ENCODE results near the gene ATXN7L3B. TPM values are rescaled to one million over a fixed set of nuclear protein-coding genes. Genes with fewer than 3 reads are reported as not detected.

The ATXN7L3B gene, protein sequence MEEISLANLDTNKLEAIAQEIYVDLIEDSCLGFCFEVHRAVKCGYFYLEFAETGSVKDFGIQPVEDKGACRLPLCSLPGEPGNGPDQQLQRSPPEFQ
- total RNA-seq (10 to 100 TPM; 15.2 to 21.0 (median 17.9) TPM), polyA plus RNA-seq (10 to 100 TPM; 13.2 to 19.4 (median 16.6) TPM)

DNA sequence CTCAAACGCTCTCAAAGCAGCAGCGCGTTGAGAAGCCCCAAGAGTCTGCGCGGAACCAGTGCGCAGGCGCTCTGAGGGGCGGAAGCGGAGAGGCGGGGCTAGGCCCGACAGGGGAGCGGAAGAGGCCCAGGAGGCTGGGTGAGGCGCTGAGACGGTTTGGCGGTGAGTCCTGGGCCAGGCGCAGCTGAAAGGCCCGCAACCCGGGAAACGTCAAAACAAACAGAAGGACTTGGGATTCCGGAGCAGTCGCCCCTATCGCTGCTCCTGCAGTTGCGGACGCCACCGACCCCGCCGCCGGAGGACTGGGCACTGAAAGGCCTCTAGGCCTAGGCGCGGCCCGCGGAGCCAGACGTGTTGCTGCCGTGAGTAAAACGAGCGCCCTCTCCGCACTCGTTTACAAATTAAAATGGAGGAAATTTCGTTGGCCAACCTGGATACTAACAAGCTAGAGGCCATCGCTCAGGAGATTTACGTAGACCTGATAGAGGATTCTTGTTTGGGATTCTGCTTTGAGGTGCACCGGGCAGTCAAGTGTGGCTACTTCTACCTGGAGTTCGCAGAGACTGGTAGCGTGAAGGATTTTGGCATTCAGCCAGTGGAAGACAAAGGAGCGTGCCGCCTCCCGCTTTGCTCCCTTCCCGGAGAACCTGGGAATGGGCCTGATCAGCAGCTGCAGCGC, at the start of gene ATXN7L3B:
Gene ATXN7L3B, plus strand, starts transcription at position 129 of the 679 bp plus-strand sequence. Its CDS starts 278 bp downstream, at position 407.
- H3K4me1 ChIP-seq, result peaks cover 0 to 45% (median 37%) of the 10 kb centered on the region in 4 donors
- intact Hi-C loops (cut with DNase I), result no loop called here

DNA sequence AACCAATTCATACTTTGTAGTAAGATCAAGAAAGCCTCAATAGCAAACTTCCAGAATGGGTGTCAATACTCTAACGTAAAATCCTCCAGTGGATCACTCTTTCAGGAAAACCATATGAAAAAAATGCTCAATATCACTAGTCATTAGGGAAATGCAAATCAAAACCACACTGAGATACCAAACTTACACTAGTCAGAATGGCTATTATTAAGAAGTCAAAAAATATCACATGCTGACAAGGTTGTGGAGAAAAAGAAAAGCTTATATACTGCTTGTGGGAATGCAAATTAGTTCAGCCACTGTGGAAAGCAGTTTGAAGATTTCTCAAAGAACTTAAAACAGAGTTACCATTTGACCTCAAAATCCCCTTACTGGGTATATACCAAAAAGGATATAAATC, 49.5 kb upstream of the ATXN7L3B start:
- Histone ChIP-seq H3K4me1 (no peaks in the 10 kb centered on the region), H3K27ac (no peak overlapping the region), H3K27me3 (no peaks in the 10 kb centered on the region), H3K9me3 (no peaks in the 10 kb centered on the region), H3K4me3 (no peak overlapping the region), H3K36me3 (no peaks in the 10 kb centered on the region)
- no peak for TF ChIP-seq EP300 (IDR thresholded peaks at IDR 0.05)
- TF ChIP-seq POLR2AphosphoS5 (IDR thresholded peaks at IDR 0.05), result no peak
- TF ChIP-seq, protein P1, sequence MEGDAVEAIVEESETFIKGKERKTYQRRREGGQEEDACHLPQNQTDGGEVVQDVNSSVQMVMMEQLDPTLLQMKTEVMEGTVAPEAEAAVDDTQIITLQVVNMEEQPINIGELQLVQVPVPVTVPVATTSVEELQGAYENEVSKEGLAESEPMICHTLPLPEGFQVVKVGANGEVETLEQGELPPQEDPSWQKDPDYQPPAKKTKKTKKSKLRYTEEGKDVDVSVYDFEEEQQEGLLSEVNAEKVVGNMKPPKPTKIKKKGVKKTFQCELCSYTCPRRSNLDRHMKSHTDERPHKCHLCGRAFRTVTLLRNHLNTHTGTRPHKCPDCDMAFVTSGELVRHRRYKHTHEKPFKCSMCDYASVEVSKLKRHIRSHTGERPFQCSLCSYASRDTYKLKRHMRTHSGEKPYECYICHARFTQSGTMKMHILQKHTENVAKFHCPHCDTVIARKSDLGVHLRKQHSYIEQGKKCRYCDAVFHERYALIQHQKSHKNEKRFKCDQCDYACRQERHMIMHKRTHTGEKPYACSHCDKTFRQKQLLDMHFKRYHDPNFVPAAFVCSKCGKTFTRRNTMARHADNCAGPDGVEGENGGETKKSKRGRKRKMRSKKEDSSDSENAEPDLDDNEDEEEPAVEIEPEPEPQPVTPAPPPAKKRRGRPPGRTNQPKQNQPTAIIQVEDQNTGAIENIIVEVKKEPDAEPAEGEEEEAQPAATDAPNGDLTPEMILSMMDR (IDR thresholded peaks at IDR 0.05), result no peak
- TF ChIP-seq POLR2A (IDR thresholded peaks at IDR 0.05), result no peak
- no peak for DNase-seq
- intact Hi-C loops (cut with DNase I), result no loop called here
- 73 to 75% methylated on average over 1 of the region's 1 CpG for WGBS, 2 donors

More for the DNA sequence above, at the start of gene ATXN7L3B:
- Histone ChIP-seq H3K9me3 (no peaks in the 10 kb centered on the region), H3K4me3 (peak within 1 kb of the TSS; percentile 67 to 89 (median 78)), H3K27ac (peak within 1 kb of the TSS; percentile 91 to 94 (median 92)), H3K27me3 (no peaks in the 10 kb centered on the region), H3K36me3 (no peaks in the 10 kb centered on the region)
- TF ChIP-seq POLR2AphosphoS5 (IDR thresholded peaks at IDR 0.05) (peak; percentile 75 to 90 (median 88)), POLR2A (IDR thresholded peaks at IDR 0.05) (peak; percentile 62 to 76), EP300 (IDR thresholded peaks at IDR 0.05) (no peak)
- TF ChIP-seq, protein P1 (IDR thresholded peaks at IDR 0.05), result no peak
- peak; percentile 96 for DNase-seq
- 0% methylated on average over 49 of the region's 49 CpGs for WGBS, 2 donors

DNA sequence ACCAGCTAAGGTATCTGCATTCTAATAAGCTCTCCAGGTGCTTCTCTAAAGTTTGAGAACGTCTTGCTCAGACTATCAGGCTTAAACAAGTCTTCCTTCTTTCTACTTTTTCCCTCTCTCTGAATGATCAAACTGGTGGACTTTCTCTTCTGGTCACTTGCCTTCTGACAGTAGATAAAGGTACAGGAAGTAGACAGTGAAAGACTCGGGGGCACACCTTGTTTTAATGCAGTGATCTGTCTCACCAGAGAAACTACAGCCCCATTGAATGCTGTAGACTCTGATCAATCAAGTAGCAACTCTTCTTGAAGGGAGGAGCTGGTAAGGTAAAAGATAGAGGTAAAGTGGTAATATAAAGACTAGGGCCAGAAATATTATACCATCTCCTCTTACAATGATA, 48.1 kb upstream of the ATXN7L3B start:
- DNase-seq, result no peak
- 24 to 58% methylated on average over 2 of the region's 2 CpGs for WGBS, 2 donors
- intact Hi-C loops (cut with DNase I), result no loop called here
- Histone ChIP-seq H3K4me1 (no peaks in the 10 kb centered on the region), H3K36me3 (no peaks in the 10 kb centered on the region), H3K27me3 (no peaks in the 10 kb centered on the region), H3K27ac (no peak overlapping the region), H3K4me3 (no peak overlapping the region), H3K9me3 (no peaks in the 10 kb centered on the region)
- TF ChIP-seq, protein P1 (IDR thresholded peaks at IDR 0.05), result no peak
- TF ChIP-seq EP300 (IDR thresholded peaks at IDR 0.05) (no peak), POLR2A (IDR thresholded peaks at IDR 0.05) (no peak), POLR2AphosphoS5 (IDR thresholded peaks at IDR 0.05) (no peak)

DNA sequence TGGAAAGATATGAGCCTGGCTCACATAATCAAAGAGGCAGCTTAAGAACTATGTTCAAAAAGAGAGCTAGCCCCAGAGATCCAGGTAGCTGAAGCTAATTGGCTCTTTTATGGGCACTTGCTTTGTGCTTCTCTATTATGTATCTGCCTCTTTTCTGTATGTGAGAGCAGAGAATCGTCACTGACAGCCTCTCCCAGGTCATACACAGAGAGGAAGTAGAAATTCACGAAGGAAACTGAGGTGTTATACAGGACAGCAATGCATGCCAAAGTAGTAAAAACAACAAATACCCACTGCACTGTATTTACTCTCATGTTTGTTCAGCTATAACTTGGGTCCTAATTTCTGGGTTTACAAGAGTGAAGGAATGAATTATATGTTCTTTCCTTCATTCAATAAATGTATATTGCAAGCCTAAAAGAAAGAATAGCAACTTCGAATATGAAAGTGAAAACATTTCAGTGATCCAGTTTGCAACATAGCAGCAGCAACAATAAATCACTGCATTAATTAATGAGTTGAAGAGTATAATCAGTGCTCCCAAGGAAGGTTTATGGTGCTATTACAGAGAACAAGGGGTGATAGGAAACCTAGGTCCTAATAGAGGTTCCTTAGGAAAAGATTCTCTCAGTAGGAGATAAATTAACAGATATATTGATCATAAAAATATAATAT, 47.1 kb upstream of the ATXN7L3B start:
- DNase-seq, result no peak
- Histone ChIP-seq H3K4me3 (no peak overlapping the region), H3K9me3 (no peaks in the 10 kb centered on the region), H3K27ac (no peak overlapping the region), H3K36me3 (no peaks in the 10 kb centered on the region), H3K4me1 (no peaks in the 10 kb centered on the region), H3K27me3 (no peaks in the 10 kb centered on the region)
- intact Hi-C loops (cut with DNase I), result no loop called here
- 2 to 10% methylated on average over 3 of the region's 3 CpGs for WGBS, 2 donors
- no peak for TF ChIP-seq POLR2AphosphoS5 (IDR thresholded peaks at IDR 0.05)
- no peak for TF ChIP-seq POLR2A (IDR thresholded peaks at IDR 0.05)
- no peak for TF ChIP-seq EP300 (IDR thresholded peaks at IDR 0.05)
- TF ChIP-seq, protein P1 (IDR thresholded peaks at IDR 0.05), result no peak
